Smooth muscle cell (in vitro differentiated cells): Measurements from ENCODE around the gene POTEJ. TPM values are rescaled to one million over a fixed set of nuclear protein-coding genes. Genes with fewer than 3 reads are reported as not detected.
"Not testable (repeated sequence)": the region's sequence is repeated elsewhere in the genome, so short reads cannot be mapped to it uniquely, and the experiment has no call there.

Experiments
- DNase-seq: peaks from one replicate; lab custom pipeline; 2025; ENCODE audit not compliant: unreplicated experiment; lab: John Stamatoyannopoulos, UW
- H2AFZ ChIP-seq: fragments of 200-600 bp; sonication (generic); 2 replicates; pipeline ENCODE4 v1.6.0; 2016; ENCODE audit warnings: antibody characterized with exemption, low read depth, mild to moderate bottlenecking
- H3F3A ChIP-seq: fragments of 200-600 bp; sonication (generic); 2 replicates; pipeline ENCODE4 v1.6.0; 2017; ENCODE audit warnings: antibody characterized with exemption, low read depth
- H3K27ac ChIP-seq: fragments of 200-600 bp; sonication (generic); 2 replicates; pipeline ENCODE4 v1.5.1; 2016; ENCODE audit warnings: low read depth, mild to moderate bottlenecking
- H3K27me3 ChIP-seq: fragments of 200-600 bp; sonication (generic); 2 replicates; pipeline ENCODE4 v1.6.1; 2016; ENCODE audit warnings: low read depth, mild to moderate bottlenecking
- H3K36me3 ChIP-seq: fragments of 200-600 bp; sonication (generic); 2 replicates; pipeline ENCODE4 v1.5.1; 2016; ENCODE audit warnings: low read depth
- H3K4me1 ChIP-seq: fragments of 200-600 bp; sonication (generic); 2 replicates; pipeline ENCODE4 v1.5.1; 2016; ENCODE audit warnings: low read depth
- H3K4me2 ChIP-seq: fragments of 200-600 bp; sonication (generic); 2 replicates; pipeline ENCODE4 v1.6.0; 2016; ENCODE audit warnings: mild to moderate bottlenecking
- H3K4me3 ChIP-seq: fragments of 200-600 bp; sonication (generic); 2 replicates; pipeline ENCODE4 v1.5.1; 2016; ENCODE audit warnings: mild to moderate bottlenecking
- H3K79me2 ChIP-seq: fragments of 200-600 bp; sonication (generic); 2 replicates; pipeline ENCODE4 v1.6.0; 2016; ENCODE audit warnings: low read depth, mild to moderate bottlenecking
- H3K9ac ChIP-seq: fragments of 200-600 bp; sonication (generic); 2 replicates; pipeline ENCODE4 v1.6.0; 2016; ENCODE audit warnings: low read depth
- H3K9me3 ChIP-seq: fragments of 200-600 bp; sonication (generic); replicated peaks from 2 replicates; pipeline ENCODE4 v1.5.1; 2016; ENCODE audit warnings: low read depth
- H4K20me1 ChIP-seq: fragments of 200-600 bp; sonication (generic); 2 replicates; pipeline ENCODE4 v1.6.0; 2016; ENCODE audit warnings: low read depth
- WGBS: methylation state at CpG from one replicate; pipeline ENCODE4 v1.1.7; 2016; ENCODE audit warnings: low lambda C conversion rate; 5-methylcytosine and 5-hydroxymethylcytosine counted together
- polyA plus RNA-seq: library from polyadenylated mRNA; unstranded; fragments of >200 nt; fragmentation: Nextera tagmentation; extraction: Ambion mirVana; gene quantifications from 2 replicates; pipeline ENCODE4 v1.2.1, GENCODE V29; 2016
- total RNA-seq: library from RNA; depleted of rRNA; stranded (reverse); fragments of >200 nt; gene quantifications from 2 replicates; pipeline ENCODE4 v1.2.3, GENCODE V29; 2014

POTEJ gene
- total and polyA plus RNA-seq, 2 experiments from 2014 or later: not detected

DNA sequence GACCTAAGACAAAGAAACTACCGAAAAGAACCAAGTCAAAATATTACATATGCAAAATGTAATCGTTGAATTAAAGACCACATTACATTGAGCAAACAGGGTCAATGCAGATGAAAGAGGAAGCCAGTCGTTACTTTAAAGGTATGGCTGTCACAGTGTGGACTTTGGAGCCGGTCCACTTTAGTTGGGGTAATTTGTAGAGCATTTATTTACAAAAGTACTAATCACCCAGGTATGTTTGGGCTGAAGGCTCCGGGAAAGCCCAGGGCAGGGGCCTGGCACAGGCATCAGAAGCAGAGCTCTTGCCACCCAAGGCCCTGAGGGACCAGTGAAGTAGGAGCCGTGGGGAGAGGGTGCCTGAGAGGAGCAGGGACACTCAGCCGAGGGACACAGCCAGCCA, 27.7 kb upstream of the POTEJ start:
- not testable (repeated sequence) for DNase-seq, H3K9ac ChIP-seq, H3K36me3 ChIP-seq, H3K4me3 ChIP-seq, H3K4me2 ChIP-seq, H3K27me3 ChIP-seq, H3K4me1 ChIP-seq, H4K20me1 ChIP-seq, H3K79me2 ChIP-seq, H3K9me3 ChIP-seq, H3F3A ChIP-seq, H3K27ac ChIP-seq, H2AFZ ChIP-seq
- whole genome bisulfite sequencing: 88% methylated on average over 5 of the region's 7 CpGs

DNA sequence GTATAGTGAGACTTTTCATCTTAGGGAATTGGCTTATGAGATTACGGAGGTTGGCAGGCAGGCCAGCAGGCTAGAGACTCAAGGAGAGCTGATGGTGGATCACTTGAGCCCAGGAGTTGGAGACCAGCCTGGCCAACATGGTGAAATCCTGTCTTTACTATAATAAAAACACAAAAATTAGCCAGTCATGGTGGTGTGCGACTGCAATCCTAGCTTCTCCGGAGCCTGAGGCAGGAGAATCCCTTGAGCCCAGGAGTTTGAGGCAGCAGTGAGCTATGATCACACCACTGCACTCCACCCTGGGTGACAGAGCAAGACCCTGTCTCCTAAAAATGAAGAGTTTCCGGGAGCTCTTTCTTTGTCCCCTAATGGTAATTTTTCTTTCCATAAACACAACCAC, 26.5 kb upstream of the POTEJ start:
- H3K4me3 ChIP-seq, H2AFZ ChIP-seq, H3K4me1 ChIP-seq, H4K20me1 ChIP-seq, H3K9ac ChIP-seq, H3K36me3 ChIP-seq, DNase-seq, H3K79me2 ChIP-seq, H3K9me3 ChIP-seq, H3K27ac ChIP-seq, H3K4me2 ChIP-seq, H3F3A ChIP-seq, H3K27me3 ChIP-seq: not testable (repeated sequence)
- 100% methylated on average over 3 of the region's 4 CpGs for WGBS

DNA sequence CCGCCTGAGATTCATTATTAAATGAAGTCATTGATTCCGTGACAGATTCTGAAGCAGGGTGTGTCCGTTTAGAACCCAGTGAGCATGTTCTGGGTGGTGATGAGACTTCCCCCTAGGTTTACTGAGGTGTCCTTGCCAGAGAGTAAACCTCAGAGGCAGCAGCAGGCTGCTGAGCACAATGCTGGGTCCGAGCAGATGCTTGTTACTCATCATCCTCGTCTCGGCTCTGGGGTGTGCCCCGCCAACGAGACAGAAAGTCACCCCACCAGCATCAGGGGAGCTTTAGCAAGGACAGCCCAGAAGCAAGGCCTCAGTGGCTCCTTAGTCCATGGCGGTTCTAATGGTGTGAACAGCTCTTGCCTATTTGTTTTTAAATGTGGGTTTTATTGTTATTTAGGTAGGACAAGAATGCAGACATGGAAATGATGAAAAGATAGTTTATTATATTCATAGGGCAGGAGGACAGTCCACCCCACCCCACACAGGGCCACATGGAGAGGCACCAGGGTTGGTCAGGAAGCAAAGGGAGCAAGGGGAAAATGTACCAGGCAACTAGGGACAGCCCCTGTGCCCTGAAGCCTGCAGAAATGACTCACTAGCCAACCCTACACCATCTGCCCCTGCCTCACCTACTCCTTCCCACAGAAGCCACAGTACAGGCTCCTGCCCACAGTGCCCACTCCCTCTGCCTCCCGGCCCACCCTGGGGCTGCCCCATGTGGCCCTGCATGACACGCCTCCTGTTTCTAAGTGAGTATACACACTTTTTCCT, 22.4 kb upstream of the POTEJ start:
- not testable (repeated sequence) for H3K4me1 ChIP-seq, H3K27me3 ChIP-seq, H3F3A ChIP-seq, H3K79me2 ChIP-seq, H3K4me3 ChIP-seq, H4K20me1 ChIP-seq, DNase-seq, H3K27ac ChIP-seq, H3K9me3 ChIP-seq, H3K4me2 ChIP-seq, H2AFZ ChIP-seq, H3K9ac ChIP-seq, H3K36me3 ChIP-seq
- no CpG with 5 or more reads among the region's 11 CpGs for WGBS

DNA sequence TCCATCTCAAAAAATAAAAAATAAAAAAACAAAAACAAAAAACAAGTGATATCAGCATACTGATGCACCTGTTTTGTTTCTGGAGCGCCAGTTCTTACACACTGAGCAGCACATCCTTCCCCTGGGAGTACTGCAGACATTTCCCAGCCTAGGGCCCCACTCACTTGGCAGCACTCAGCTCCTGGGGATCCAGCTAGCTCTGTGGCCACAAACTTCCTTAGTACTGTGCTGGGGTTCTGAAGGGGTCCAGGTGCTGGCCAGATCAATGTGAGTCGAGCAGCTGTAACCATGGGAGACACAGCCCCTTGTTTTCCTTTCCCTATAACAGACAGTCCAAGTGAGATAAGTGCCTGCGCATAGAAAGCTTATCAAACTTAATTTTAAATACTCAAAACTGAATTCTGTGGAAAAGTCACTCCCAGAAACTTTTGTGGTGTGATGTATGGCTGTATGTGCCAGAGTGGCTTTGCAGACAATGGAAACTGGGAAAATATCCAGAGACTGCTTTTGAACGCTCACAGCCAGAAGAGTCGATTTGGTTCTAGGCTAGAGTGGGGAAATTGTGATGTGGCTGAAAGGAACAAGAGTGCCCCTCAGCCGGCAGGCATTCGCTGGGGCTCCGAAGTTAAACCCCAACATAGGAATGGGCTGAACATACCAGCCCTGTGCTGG, 20.9 kb upstream of the POTEJ start:
- H4K20me1 ChIP-seq, H3K4me3 ChIP-seq, H3K27me3 ChIP-seq, H3K4me2 ChIP-seq, H3K9me3 ChIP-seq, H3K27ac ChIP-seq, DNase-seq, H3K4me1 ChIP-seq, H3K79me2 ChIP-seq, H3K36me3 ChIP-seq, H3F3A ChIP-seq, H3K9ac ChIP-seq, H2AFZ ChIP-seq: not testable (repeated sequence)
- WGBS: 72% methylated on average over 5 of the region's 8 CpGs

DNA sequence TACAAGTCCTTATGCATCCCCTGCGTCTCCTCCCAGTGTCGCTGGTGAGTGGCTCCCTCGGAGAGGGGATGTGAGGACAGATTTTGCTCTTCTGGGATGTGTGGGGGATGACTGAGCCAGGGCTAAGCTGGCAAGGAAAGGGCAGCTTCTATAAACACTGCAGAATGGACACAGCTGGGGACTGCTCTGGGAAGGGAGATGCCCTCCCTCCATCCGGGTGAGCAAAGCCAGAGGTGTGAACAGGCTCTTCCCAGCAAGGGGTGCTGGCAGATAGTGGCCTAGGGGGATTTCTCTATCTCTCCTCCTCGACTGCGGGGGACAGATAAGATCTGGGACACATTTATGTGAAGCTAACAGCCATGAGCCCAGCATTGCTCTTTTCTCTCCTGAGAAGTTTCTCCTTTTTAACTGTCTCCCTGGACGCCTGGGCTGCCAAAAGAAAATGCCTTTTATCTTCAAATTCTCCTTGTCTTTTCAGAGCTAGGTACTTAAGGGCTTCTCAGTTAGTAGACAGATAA, 20.3 kb upstream of the POTEJ start:
- H3K27ac ChIP-seq, H3K9ac ChIP-seq, H4K20me1 ChIP-seq, H3K4me2 ChIP-seq, H3K9me3 ChIP-seq, H3K36me3 ChIP-seq, H3K4me3 ChIP-seq, DNase-seq, H3K27me3 ChIP-seq, H3K79me2 ChIP-seq, H3F3A ChIP-seq, H3K4me1 ChIP-seq, H2AFZ ChIP-seq: not testable (repeated sequence)
- WGBS: 13% methylated on average over 7 of the region's 7 CpGs

DNA sequence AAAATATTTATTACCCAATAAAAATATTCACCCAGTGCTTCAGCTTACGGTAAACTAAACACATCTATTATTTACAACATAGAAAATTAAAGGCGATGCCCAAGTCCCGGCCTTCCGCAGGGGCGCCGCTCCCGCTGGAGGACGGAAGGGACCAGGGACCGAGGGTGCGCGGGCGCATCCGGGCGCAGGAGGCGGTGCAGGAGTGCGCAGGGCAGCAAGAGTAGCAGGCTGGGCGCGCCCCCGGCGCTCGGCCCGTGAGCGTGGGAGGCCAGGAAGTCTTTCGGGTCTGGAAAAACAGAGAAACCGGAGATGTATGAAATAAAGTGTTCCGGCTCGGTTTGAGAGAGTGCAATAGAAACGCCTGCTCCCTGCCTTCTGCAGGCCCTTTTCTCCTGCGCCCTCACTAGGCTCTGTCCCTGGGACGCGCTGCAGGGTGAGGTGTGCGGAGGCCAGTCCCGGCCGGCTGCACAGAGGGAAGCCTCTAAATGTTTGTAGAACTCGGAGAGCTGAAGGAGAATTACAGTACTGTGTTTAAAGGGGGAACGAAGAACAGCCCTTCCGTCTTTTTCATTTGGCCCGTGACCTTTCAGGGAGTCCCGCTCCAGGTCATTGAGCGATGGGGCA, 18.3 kb upstream of the POTEJ start:
- H3K79me2 ChIP-seq, H3K4me2 ChIP-seq, H3K9me3 ChIP-seq, H2AFZ ChIP-seq, H3K4me3 ChIP-seq, H3K27me3 ChIP-seq, H4K20me1 ChIP-seq, DNase-seq, H3F3A ChIP-seq, H3K27ac ChIP-seq, H3K36me3 ChIP-seq, H3K4me1 ChIP-seq, H3K9ac ChIP-seq: not testable (repeated sequence)
- WGBS: 66% methylated on average over 9 of the region's 40 CpGs

DNA sequence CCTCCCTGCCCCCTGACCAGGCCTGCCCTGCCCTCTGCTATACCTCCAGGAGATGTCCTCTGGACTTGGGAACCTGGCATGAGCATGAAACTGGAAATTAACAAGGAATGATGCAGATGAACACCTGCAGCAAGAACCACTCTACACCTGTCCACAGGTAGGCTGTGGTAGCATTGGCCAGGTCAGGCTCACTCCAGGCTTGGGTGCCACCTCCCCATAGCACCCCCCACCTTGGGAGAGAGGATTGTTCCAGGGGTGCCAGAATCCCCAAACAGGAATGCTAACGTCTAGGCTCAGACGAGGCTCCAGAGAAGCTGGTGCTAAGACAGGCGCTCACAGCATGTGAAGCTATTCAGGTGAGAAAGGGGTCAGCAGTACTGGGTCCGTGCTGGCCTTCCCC, 17.2 kb upstream of the POTEJ start:
- WGBS: 91% methylated on average over 3 of the region's 4 CpGs
- not testable (repeated sequence) for H3K79me2 ChIP-seq, H3K36me3 ChIP-seq, H3K4me2 ChIP-seq, H2AFZ ChIP-seq, H4K20me1 ChIP-seq, H3F3A ChIP-seq, H3K9ac ChIP-seq, DNase-seq, H3K27me3 ChIP-seq, H3K4me1 ChIP-seq, H3K4me3 ChIP-seq, H3K27ac ChIP-seq, H3K9me3 ChIP-seq

DNA sequence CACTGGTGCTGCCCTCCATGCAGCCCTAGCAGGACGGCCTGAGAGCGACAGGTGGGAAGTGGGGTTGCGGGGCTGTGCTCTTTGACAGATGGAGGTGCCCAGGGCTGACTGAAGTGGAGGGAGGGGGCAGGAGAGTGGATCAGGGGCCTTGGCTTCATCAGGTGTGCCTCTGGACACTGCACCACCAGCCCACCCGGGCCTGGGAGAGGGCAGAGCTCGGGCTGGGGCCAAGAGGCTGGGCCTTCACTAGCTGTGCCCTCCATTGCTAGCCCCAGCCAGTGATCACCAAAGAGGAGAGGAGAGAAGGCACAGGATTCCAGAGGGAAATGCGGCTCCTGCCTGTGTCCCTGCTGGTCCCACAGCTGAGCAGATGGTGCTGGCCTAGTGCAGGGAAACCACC, 14.5 kb upstream of the POTEJ start:
- 95% methylated on average over 2 of the region's 6 CpGs for WGBS
- not testable (repeated sequence) for H3K9ac ChIP-seq, H3K27me3 ChIP-seq, H2AFZ ChIP-seq, H3K4me1 ChIP-seq, DNase-seq, H3K4me3 ChIP-seq, H3K9me3 ChIP-seq, H3K79me2 ChIP-seq, H3F3A ChIP-seq, H3K36me3 ChIP-seq, H3K4me2 ChIP-seq, H3K27ac ChIP-seq, H4K20me1 ChIP-seq
